NCI-H2196 (cell line): Measurements from ENCODE around the gene KDM4E.
"Not testable (repeated sequence)": the region's sequence is repeated elsewhere in the genome, so short reads cannot be mapped to it uniquely, and the experiment has no call there.

Experiments
- DNase-seq: peaks from one replicate; lab custom pipeline; 2025; ENCODE audit not compliant: unreplicated experiment; lab: John Stamatoyannopoulos, UW

KDM4E gene

DNA sequence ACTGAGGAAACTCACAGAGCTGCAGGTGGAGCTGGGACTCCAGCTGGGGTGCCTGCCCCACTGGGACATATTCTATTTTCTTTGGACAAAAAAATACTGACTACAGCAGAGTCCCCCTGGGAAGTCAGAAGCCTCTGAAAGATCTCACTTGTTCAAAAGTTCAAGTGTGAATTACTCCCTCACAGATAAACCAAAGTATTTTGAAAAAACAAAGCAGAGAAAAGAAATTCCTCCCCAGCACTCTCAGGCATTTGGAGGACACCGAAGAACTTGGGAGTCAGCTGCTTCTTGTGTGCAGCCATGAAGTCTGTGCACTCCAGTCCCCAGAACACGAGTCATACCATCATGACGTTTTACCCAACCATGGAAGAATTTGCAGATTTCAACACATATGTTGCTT, 24.1 kb downstream of the KDM4E start, which contains the start of gene KDM4F:
KDM4F (plus strand) TSS at position 301 of the 400 bp plus-strand sequence.
- DNase-seq = not testable (repeated sequence)

GRCh38 chr11:95050595-95051202, 25.6 kb downstream of the KDM4E start:
- no peak for DNase-seq

- DNase-seq = no peak
Measured at GRCh38 chr11:95054356-95054755, 29.3 kb downstream of the KDM4E start.

- no peak for DNase-seq
Measured at GRCh38 chr11:95055283-95055897, 30.3 kb downstream of the KDM4E start.

- no peak for DNase-seq
Measured at GRCh38 chr11:95057959-95058358, 32.9 kb downstream of the KDM4E start.

- DNase-seq = no peak
Measured at GRCh38 chr11:95058621-95059020, 33.6 kb downstream of the KDM4E start.

DNA sequence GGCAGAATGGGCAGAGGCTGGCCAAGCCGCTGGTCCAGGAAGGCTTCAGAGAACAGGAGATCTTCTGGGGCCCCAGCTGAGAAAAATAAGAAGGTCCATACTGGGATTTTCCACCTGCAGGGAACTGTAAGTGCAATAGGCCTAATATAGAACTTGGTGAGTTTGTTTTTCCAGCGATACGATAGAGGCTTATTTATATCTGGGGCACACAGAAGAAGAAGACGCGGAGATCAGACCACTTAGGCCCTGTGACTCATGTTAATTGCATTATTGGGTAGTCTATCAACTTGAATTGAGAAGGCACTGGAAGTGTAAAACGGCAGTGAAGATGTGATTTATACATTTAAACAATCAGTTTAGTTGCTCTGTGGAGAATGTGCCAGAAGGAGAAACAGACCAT, 34.0 kb downstream of the KDM4E start:
- no peak for DNase-seq

DNA sequence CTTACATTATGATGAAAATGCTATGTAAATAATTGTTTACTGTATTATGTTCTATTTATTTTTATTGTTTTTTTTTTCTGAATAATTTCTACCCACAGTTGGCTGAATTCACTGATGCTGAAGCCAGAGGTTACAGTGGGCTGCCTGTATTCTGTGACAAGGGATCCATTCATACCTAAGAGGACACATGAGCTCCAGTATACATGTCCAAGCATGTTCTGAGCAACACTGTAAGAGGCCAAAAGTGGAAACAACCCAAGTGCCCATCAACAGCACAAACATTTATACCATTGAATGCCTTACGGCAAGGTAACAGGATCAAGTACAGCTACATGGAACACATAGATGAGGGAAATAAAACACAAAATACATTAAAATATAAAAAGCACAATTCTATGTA, 40.3 kb downstream of the KDM4E start:
- no peak for DNase-seq

- DNase-seq = no peak
Measured at GRCh38 chr11:95066716-95067038, 41.6 kb downstream of the KDM4E start, which contains the start of gene SRSF8. TSS of gene SRSF8 (plus strand) at chr11:95066919. CDS start at chr11:95067227, 308 bp downstream.

DNA sequence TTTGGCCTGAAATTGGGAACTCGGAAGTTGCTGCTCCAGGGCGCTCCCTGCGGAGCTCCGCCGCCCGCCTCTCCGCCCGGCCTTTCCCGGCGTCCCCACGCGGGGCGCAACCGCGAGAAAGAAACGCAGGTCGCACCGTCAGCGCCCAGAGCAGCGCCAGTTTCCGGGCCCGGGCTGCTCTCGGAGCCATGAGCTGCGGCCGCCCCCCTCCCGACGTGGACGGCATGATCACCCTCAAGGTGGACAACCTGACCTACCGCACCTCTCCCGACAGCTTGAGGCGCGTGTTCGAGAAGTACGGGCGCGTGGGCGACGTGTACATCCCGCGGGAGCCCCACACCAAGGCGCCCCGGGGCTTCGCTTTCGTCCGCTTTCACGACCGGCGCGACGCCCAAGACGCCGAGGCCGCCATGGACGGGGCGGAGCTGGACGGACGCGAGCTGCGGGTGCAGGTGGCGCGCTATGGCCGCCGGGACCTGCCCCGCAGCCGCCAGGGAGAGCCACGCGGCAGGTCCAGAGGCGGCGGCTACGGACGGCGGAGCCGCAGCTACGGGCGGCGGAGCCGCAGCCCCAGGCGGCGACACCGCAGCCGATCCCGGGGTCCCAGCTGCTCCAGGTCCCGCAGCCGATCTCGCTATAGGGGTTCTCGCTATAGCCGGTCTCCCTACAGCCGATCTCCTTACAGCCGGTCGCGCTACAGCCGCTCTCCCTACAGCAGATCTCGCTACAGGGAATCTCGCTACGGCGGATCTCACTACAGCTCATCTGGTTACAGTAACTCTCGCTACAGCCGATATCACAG, 42.2 kb downstream of the KDM4E start:
- DNase-seq = peak; percentile 70

GRCh38 chr11:95067841-95068219, 42.8 kb downstream of the KDM4E start:
- DNase-seq = no peak

DNA sequence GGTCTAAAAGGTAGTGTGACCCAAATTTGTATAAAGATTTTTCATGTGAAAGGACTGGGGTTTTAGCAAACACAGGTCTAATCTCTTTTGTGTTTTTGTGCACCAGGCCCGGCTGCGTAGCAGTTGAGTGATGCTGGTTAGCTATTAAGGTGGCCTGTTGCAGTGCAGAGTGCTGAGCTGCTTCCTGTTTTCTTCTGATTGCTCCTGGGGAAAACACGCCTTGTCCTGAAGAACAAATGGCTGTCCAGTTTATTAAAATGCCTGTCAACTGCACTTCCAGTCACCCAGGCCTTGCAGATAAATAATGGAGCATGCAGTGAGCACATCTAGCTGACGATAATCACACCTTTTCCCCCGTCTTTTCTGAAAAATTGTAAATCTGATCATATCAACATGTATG, 43.5 kb downstream of the KDM4E start:
- DNase-seq = peak; percentile 81

GRCh38 chr11:95070471-95070870, 45.4 kb downstream of the KDM4E start:
- DNase-seq = no peak

DNA sequence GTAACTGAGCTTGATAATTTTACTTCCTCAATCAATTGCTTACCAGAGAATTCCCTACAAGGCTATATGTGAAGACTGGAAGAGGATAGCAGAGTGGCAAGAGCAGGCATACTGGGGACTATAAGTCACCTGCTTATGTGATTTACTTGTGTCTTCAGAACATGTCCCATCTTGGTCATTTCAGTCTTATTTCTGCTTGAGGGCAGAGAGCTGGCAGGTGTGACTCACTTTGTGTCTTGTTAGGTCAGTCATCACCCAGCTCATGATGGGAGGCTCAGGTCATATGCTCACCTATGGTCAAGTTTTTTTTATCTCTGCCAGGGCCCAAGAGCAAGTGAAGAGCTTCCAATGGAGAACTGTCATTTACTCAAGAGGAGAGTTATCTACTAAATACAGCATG, 47.9 kb downstream of the KDM4E start:
- DNase-seq = no peak

- peak; percentile 23 for DNase-seq
Measured at GRCh38 chr11:95074792-95075563, 49.9 kb downstream of the KDM4E start.

- no peak for DNase-seq
Measured at GRCh38 chr11:95076416-95076815, 51.4 kb downstream of the KDM4E start.

- DNase-seq = no peak
Measured at GRCh38 chr11:95076981-95077380, 51.9 kb downstream of the KDM4E start.
